Measurements from ENCODE around the gene LRRC26.

The LRRC26 gene

DNA sequence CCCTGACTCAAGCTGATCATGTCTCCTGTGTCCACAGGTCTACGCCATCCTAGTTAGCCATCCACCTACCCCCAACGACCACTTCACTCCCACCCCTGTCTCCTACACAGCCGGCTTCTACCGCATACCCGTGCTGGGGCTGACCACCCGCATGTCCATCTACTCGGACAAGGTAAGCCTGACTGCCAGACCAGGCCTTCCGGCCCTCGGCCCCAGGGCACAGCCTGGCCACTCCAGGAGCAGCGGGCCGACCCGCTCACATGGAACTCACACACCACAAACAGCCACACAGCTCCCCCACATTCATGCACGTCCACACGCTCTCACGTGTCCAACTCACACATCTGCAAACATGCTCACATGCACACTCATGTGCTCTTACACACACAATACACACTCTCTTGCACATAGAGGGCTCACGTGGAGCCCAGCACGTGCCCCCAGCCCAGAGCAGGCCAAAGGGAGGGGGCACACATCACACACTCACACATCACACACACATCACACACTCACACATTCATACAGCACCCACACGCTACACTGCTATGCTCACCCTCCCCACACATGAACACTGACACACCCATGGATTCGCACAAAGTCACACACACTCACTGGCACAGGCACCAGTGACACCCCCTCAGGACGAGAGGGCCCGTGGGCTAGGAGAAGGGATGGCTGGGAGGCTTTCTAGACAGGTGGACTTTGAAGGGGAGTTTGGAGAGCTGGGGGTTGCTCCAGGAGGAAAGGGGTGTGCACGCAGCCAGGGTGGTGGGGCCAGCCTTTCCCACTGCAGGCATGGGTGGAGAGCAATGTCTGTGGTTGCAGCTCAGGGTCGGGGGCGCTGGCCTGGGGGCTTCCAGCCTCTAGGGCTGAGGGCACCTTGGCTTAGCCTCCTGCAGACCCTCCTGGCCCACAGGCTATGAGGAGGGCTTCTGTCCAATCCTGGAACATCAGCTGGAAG lies 27.6 kb downstream of the LRRC26 start:
- no peak for DNase-seq (ENCODE audit: low read depth)
- TF ChIP-seq, protein P1, sequence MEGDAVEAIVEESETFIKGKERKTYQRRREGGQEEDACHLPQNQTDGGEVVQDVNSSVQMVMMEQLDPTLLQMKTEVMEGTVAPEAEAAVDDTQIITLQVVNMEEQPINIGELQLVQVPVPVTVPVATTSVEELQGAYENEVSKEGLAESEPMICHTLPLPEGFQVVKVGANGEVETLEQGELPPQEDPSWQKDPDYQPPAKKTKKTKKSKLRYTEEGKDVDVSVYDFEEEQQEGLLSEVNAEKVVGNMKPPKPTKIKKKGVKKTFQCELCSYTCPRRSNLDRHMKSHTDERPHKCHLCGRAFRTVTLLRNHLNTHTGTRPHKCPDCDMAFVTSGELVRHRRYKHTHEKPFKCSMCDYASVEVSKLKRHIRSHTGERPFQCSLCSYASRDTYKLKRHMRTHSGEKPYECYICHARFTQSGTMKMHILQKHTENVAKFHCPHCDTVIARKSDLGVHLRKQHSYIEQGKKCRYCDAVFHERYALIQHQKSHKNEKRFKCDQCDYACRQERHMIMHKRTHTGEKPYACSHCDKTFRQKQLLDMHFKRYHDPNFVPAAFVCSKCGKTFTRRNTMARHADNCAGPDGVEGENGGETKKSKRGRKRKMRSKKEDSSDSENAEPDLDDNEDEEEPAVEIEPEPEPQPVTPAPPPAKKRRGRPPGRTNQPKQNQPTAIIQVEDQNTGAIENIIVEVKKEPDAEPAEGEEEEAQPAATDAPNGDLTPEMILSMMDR (IDR thresholded peaks at IDR 0.05; ENCODE audit: low read depth, low read length, missing control alignments), result no peak
- in situ Hi-C loops (cut with HindIII; ENCODE audit: low sequenced_read_pairs), result no loop called here
- no peak overlapping the region for H3K4me3 ChIP-seq (ENCODE audit: low read depth, low read length)

DNA sequence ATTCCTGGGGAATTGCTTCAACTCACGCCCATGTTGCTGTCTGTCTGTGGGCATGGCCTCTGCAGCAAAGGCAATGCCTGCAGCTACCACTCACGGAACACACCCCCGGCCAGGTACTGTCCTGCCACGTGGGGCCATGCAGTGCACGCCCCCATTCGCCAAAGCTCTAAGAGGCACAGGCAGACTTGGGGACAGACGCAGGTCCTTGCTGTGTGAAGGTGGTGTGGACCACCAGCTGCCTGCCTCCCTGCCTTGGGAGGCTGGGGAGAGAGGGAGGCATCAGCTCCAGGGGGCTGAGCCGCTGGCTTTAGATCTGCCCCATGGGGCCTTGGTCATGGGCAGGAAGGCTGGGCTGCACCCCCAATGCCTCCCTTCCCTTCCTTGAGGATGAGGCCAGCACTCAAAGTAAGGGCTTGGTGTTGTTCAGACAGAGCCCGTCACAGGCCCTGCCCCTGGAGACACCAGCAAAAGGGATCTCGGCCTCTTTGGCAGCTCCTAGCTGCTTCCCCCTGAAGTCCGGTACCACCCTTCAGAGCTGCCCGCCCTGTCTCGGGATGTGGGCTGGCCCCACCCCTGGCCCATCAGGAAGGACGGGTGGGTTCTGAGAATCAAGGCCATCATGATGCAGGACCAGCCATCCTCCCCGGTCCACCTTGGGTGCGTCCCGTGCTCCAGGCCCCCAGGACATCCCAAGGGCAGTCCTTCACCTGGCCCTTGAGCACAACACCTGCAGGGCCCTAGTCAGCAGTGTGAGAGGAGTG lies 28.6 kb downstream of the LRRC26 start:
- in situ Hi-C loops (cut with HindIII; ENCODE audit: low sequenced_read_pairs), result no loop called here
- no peak for DNase-seq (ENCODE audit: low read depth)
- TF ChIP-seq, protein P1 (IDR thresholded peaks at IDR 0.05; ENCODE audit: low read depth, low read length, missing control alignments), result no peak
- H3K4me3 ChIP-seq (ENCODE audit: low read depth, low read length), result no peak overlapping the region

DNA sequence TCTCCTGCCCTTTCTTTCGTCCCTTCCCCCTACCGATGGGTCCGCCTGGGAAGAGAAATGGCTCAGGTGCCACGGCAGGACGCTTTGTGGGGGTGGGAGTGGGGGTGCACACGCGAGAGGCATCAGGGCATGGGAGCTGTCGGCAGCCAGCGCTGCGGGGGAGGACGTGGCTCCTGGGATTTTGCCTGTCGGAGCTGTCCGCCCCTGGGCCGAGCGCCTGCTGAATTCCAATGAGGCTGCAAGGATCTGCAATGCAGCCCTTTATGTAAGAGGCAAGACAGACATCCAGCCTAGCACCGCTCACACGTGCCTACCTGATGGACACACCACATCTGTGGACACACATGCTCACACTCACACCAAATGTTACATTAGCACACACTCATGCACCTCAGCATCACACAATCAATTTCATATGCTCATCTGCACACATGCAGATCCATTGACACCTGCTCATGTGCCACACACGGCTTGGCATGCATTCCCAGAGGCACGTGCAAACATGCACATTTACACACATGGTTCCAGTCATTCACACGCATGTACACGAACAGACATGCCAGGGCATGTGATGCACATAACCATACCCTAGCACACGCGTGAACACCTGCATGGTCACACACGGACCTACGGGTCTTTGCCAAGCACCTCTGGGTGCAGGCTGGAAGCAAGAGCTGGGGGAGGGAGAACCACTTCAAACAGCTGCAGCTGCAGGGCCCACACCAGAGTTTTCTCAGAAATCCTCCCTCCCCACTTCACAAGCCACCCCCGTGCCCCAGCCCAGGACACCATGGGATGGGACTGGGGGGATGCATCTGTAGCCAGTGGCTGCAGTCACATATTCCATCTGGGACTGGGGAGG lies 29.5 kb downstream of the LRRC26 start:
- no peak overlapping the region for H3K4me3 ChIP-seq (ENCODE audit: low read depth, low read length)
- in situ Hi-C loops (cut with HindIII; ENCODE audit: low sequenced_read_pairs), result no loop called here
- no peak for DNase-seq (ENCODE audit: low read depth)
- TF ChIP-seq, protein P1 (IDR thresholded peaks at IDR 0.05; ENCODE audit: low read depth, low read length, missing control alignments), result no peak

DNA sequence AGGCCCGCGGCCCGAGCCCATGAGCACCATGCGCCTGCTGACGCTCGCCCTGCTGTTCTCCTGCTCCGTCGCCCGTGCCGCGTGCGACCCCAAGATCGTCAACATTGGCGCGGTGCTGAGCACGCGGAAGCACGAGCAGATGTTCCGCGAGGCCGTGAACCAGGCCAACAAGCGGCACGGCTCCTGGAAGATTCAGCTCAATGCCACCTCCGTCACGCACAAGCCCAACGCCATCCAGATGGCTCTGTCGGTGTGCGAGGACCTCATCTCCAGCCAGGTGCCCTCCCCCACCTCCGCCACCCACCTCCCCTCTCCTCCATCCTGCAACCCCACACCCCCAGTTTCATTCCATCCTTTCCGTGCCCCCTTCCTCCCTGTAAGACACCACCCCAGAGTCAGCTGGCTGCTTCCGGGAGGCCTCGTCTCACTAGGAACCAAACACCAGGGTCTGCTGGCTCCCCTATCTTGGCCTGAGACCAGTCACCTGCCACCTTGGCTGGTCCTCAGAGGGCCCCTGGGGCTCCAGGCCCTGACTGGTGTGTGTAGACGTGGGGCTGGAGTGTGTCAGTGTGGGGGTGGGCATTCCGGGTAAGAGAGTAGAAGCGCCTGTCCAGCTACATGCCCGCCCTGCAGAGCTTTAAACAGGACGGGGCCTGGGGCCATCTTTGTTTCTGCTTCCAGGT lies 30.2 kb downstream of the LRRC26 start:
- in situ Hi-C loops (cut with HindIII; ENCODE audit: low sequenced_read_pairs), result no loop called here
- H3K4me3 ChIP-seq (ENCODE audit: low read depth, low read length), result no peak overlapping the region
- DNase-seq (ENCODE audit: low read depth), result no peak
- TF ChIP-seq, protein P1 (IDR thresholded peaks at IDR 0.05; ENCODE audit: low read depth, low read length, missing control alignments), result no peak

DNA sequence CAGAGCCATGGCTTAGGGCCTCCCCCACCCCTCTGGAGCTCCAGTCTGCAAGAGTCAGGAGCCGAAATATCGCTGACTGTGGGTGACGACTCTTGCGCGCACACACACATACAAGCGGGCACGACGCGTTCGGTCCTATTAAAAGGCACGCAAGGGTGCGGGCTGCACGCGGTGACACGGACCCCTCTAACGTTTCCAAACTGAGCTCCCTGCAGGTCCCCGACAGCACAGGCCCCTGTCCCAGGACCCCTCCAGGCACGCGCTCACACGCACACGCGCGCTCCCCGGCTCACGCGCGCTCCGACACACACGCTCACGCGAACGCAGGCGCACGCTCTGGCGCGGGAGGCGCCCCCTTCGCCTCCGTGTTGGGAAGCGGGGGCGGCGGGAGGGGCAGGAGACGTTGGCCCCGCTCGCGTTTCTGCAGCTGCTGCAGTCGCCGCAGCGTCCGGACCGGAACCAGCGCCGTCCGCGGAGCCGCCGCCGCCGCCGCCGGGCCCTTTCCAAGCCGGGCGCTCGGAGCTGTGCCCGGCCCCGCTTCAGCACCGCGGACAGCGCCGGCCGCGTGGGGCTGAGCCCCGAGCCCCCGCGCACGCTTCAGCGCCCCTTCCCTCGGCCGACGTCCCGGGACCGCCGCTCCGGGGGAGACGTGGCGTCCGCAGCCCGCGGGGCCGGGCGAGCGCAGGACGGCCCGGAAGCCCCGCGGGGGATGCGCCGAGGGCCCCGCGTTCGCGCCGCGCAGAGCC lies 31.0 kb downstream of the LRRC26 start, which contains the start of gene GRIN1:
Gene GRIN1, plus strand, starts transcription at position 433 of the 746 bp plus-strand sequence. CDS start 333 bp downstream, outside the sequence.
- TF ChIP-seq, protein P1 (IDR thresholded peaks at IDR 0.05; ENCODE audit: low read depth, low read length, missing control alignments), result no peak
- in situ Hi-C loops (cut with HindIII; ENCODE audit: low sequenced_read_pairs), result no loop called here
- no peak for DNase-seq (ENCODE audit: low read depth)
- H3K4me3 ChIP-seq (ENCODE audit: low read depth, low read length), result no peak within 1 kb of the TSS

Measured in astrocyte of the cerebellum (primary cell).